Measurements from ENCODE around the gene CLCA1.

The CLCA1 gene

GRCh38 chr1:86429835-86430234 lies 38.9 kb upstream of the CLCA1 start:
- H3K4me3 ChIP-seq (ENCODE audit: low read depth, low read length) = no peak overlapping the region
- no peak for DNase-seq (ENCODE audit: low read depth)

DNA sequence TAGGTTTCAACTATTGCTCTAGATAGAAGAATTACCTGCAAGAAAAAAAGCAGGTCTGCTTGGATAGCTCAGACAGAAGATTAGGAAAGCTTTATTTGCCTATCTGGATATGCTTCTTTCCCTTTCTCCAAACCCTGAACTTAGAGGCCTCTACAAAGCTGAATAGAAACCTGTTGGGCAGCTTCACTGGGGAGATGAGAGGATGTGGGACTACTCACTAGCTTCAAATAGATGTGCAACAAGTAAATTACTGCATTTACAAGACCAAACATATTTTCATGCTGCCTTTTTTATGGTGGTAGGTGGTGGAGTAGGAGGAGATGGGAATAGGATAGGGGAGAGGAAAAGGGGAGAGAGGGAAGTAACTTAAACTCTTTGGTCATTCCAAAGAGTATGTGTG lies 38.4 kb upstream of the CLCA1 start:
- H3K4me3 ChIP-seq (ENCODE audit: low read depth, low read length) = no peak overlapping the region
- no peak for DNase-seq (ENCODE audit: low read depth)
- TF ChIP-seq, protein P1, sequence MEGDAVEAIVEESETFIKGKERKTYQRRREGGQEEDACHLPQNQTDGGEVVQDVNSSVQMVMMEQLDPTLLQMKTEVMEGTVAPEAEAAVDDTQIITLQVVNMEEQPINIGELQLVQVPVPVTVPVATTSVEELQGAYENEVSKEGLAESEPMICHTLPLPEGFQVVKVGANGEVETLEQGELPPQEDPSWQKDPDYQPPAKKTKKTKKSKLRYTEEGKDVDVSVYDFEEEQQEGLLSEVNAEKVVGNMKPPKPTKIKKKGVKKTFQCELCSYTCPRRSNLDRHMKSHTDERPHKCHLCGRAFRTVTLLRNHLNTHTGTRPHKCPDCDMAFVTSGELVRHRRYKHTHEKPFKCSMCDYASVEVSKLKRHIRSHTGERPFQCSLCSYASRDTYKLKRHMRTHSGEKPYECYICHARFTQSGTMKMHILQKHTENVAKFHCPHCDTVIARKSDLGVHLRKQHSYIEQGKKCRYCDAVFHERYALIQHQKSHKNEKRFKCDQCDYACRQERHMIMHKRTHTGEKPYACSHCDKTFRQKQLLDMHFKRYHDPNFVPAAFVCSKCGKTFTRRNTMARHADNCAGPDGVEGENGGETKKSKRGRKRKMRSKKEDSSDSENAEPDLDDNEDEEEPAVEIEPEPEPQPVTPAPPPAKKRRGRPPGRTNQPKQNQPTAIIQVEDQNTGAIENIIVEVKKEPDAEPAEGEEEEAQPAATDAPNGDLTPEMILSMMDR (IDR thresholded peaks at IDR 0.05; ENCODE audit: low read depth, low read length, missing control alignments) = no peak

More at GRCh38 chr1:86429835-86430234, 38.9 kb upstream of the CLCA1 start:
- TF ChIP-seq, protein P1 (IDR thresholded peaks at IDR 0.05; ENCODE audit: low read depth, low read length, missing control alignments) = no peak

- no peak for DNase-seq (ENCODE audit: low read depth)
These were observed 34.7 kb upstream of the CLCA1 start for GRCh38 chr1:86434059-86434458.

DNA sequence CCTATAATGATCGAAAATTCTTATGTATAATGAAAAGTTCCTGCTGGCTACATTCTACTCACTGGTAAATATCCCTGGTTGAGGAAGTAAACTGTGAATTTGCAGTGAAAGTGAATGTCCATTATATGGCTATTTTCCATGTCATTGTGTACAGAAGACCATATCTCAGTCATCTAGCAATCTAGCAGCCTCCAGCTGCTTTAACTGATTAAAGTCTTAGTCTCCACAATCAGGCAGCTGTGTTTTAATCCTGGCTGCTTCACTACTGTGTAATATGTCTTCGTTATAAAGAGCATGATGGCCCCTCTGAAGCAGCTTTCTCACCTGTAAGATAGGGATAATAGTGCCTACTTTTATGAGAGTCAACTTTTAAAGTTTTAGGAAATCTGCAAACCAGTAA lies 33.4 kb upstream of the CLCA1 start:
- TF ChIP-seq, protein P1 (IDR thresholded peaks at IDR 0.05; ENCODE audit: low read depth, low read length, missing control alignments) = no peak
- no peak for DNase-seq (ENCODE audit: low read depth)

More at GRCh38 chr1:86434059-86434458, 34.7 kb upstream of the CLCA1 start:
- TF ChIP-seq, protein P1 (IDR thresholded peaks at IDR 0.05; ENCODE audit: low read depth, low read length, missing control alignments) = no peak
- H3K4me3 ChIP-seq (ENCODE audit: low read depth, low read length) = no peak overlapping the region

DNA sequence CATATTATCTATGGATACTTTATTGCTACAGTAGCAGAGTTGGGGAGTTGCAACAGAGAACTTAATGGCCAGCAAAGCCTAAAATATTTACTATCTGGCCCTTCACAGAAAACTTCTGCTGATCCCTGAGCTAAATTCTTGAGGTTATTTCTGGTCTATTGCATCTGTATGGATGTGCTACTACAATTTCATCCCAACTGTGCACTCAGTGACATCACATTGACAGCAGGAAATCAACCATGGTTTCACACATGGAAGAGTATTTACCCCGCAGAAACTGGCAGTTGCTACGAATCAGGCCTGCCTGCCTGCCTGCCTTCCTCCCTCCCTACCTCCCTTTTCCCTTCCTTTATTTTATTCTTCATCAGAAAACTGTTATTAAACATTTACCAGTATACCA lies 32.7 kb upstream of the CLCA1 start:
- H3K4me3 ChIP-seq (ENCODE audit: low read depth, low read length) = no peak overlapping the region
- DNase-seq (ENCODE audit: low read depth) = no peak
- TF ChIP-seq, protein P1 (IDR thresholded peaks at IDR 0.05; ENCODE audit: low read depth, low read length, missing control alignments) = no peak

More for the DNA sequence above, 33.4 kb upstream of the CLCA1 start:
- H3K4me3 ChIP-seq (ENCODE audit: low read depth, low read length) = no peak overlapping the region

DNA sequence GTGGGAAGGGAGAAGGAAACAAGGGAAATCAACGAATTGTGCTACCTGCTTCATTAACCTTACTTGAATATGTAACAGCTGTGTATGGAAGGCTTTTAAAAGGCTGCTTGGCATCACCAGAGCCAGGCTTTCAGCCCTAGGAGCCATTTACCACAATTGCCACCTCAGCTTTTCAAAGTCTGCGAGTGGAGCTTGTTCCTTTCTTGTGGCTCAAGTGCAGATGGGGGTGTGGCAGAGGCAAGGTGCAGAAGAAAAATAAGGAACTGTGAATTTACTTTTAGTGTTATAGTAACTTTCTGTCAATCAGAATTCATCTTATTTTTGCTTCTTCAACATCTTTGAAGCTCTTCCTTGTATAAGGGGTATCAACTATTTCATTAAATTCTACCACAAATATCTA lies 27.1 kb upstream of the CLCA1 start:
- no peak overlapping the region for H3K4me3 ChIP-seq (ENCODE audit: low read depth, low read length)
- TF ChIP-seq, protein P1 (IDR thresholded peaks at IDR 0.05; ENCODE audit: low read depth, low read length, missing control alignments) = no peak
- no peak for DNase-seq (ENCODE audit: low read depth)

- no peak overlapping the region for H3K4me3 ChIP-seq (ENCODE audit: low read depth, low read length)
- TF ChIP-seq, protein P1 (IDR thresholded peaks at IDR 0.05; ENCODE audit: low read depth, low read length, missing control alignments) = no peak
- DNase-seq (ENCODE audit: low read depth) = no peak
These were observed 26.7 kb upstream of the CLCA1 start for GRCh38 chr1:86441997-86442396.
